Astrocyte (in vitro differentiated cells and primary cell): Measurements from ENCODE around the gene GPR75. TPM values are rescaled to one million over a fixed set of nuclear protein-coding genes. Genes with fewer than 3 reads are reported as not detected.

Experiments used
- DNase-seq: peaks from one replicate; pipeline ENCODE4 v3.0.0-alpha.2; 2010; ENCODE audit warnings: low read depth
- FAIRE-seq: peaks from 2 replicates; lab custom pipeline; 2011; peaks lifted over from hg19 to GRCh38; lab: Jason Lieb, UNC
- H2AFZ ChIP-seq: 2 replicates; pipeline ENCODE4 v1.6.0; 2012; ENCODE audit warnings: low read depth, low read length, inconsistent platforms
- H3K27ac ChIP-seq: 2 replicates; pipeline ENCODE4 v1.5.1; 2011; ENCODE audit warnings: low read depth, low read length, inconsistent platforms
- H3K27me3 ChIP-seq: 2 replicates; pipeline ENCODE4 v1.6.0; 2011; ENCODE audit warnings: low read length, inconsistent platforms; ENCODE audit not compliant: insufficient read depth
- H3K36me3 ChIP-seq: 2 replicates; pipeline ENCODE4 v1.5.1; 2011; ENCODE audit warnings: low read length, inconsistent platforms; ENCODE audit not compliant: insufficient read depth
- H3K4me1 ChIP-seq: 2 replicates; pipeline ENCODE4 v1.5.1; 2011; ENCODE audit warnings: low read length, inconsistent platforms; ENCODE audit not compliant: insufficient read depth
- H3K4me2 ChIP-seq: 2 replicates; pipeline ENCODE4 v1.6.0; 2012; ENCODE audit warnings: low read length, inconsistent platforms
- H3K4me3 ChIP-seq: 2 replicates; pipeline ENCODE4 v1.5.1; 2011; ENCODE audit warnings: low read depth, mild to moderate bottlenecking, low read length, inconsistent platforms; ENCODE audit not compliant: insufficient read depth
- H3K79me2 ChIP-seq: 2 replicates; pipeline ENCODE4 v1.6.0; 2012; ENCODE audit warnings: mild to moderate bottlenecking, low read length, inconsistent platforms; ENCODE audit not compliant: insufficient read depth
- H3K9ac ChIP-seq: 2 replicates; pipeline ENCODE4 v1.6.0; 2012; ENCODE audit warnings: mild to moderate bottlenecking, low read length, inconsistent platforms
- H3K9me3 ChIP-seq: 2 replicates; pipeline ENCODE4 v1.5.1; 2012; ENCODE audit warnings: low read depth, mild to moderate bottlenecking, low read length, inconsistent platforms; ENCODE audit not compliant: insufficient read depth
- H4K20me1 ChIP-seq: 2 replicates; pipeline ENCODE4 v1.6.0; 2012; ENCODE audit warnings: low read length, inconsistent platforms; ENCODE audit not compliant: insufficient read depth
- H3K27ac Mint-ChIP-seq: one replicate; pipeline ENCODE4 v1.8.0; 2021; ENCODE audit warnings: mild to moderate bottlenecking, mixed read lengths; ENCODE audit not compliant: unreplicated experiment
- H3K27me3 Mint-ChIP-seq: one replicate; pipeline ENCODE4 v1.8.0; 2021; ENCODE audit warnings: low read depth, mixed read lengths; ENCODE audit not compliant: unreplicated experiment
- H3K36me3 Mint-ChIP-seq: one replicate; pipeline ENCODE4 v1.8.0; 2021; ENCODE audit warnings: low read depth, mixed read lengths; ENCODE audit not compliant: unreplicated experiment
- H3K4me1 Mint-ChIP-seq: one replicate; pipeline ENCODE4 v1.8.0; 2021; ENCODE audit warnings: low read depth, mixed read lengths; ENCODE audit not compliant: unreplicated experiment
- H3K4me3 Mint-ChIP-seq: one replicate; pipeline ENCODE4 v1.8.0; 2021; ENCODE audit warnings: mild to moderate bottlenecking, moderate library complexity, mixed read lengths; ENCODE audit not compliant: unreplicated experiment
- H3K9me3 Mint-ChIP-seq: one replicate; pipeline ENCODE4 v1.8.0; 2021; ENCODE audit warnings: mild to moderate bottlenecking, mixed read lengths; ENCODE audit not compliant: unreplicated experiment
- EZH2 ChIP-seq: IDR thresholded peaks from 2 replicates; pipeline ENCODE4 v1.6.1; 2012; ENCODE audit warnings: mild to moderate bottlenecking, low read length, inconsistent platforms; ENCODE audit not compliant: insufficient read depth
- microRNA-seq: library from miRNA; unstranded; fragments of <30 nt; microRNA quantifications from one replicate; pipeline ENCODE4 v1.2.0, GENCODE V29; 2020
- total RNA-seq: library from RNA; stranded (reverse); gene quantifications from 2 replicates; pipeline ENCODE4 v1.2.1, GENCODE V29; 2021
- TF ChIP-seq, protein P1 (sequence below): IDR thresholded peaks from 2 replicates; pipeline ENCODE4 v1.5.1; 2011; ENCODE audit warnings: low read depth, mild to moderate bottlenecking, inconsistent platforms, low read length, moderate library complexity; ENCODE audit not compliant: insufficient read depth

GPR75 gene
- total RNA-seq, 1 donor from 2014 or later = 5.0 TPM

DNA sequence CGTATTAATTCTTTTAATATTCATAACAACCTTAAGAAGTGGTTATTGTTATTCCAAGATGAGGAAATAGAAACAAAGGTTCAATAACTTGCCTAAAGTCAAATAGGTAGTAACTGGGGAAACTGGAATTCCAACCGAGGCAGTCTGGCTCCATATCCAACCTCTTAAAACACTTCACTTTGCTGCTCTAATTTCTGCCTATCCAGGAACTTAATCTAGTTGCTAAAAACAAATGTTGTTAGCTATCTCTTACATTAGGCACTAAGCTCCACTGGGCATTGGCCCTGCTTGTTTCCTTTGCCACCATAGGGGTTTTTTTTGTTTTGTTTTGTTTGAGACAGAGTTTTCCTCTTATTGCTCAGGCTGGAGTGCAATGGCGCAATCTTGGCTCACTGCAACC is 48.2 kb downstream of the GPR75 start:
- no peak overlapping the region for H3K27ac Mint-ChIP-seq
- no peak for TF ChIP-seq EZH2
- TF ChIP-seq, protein P1, sequence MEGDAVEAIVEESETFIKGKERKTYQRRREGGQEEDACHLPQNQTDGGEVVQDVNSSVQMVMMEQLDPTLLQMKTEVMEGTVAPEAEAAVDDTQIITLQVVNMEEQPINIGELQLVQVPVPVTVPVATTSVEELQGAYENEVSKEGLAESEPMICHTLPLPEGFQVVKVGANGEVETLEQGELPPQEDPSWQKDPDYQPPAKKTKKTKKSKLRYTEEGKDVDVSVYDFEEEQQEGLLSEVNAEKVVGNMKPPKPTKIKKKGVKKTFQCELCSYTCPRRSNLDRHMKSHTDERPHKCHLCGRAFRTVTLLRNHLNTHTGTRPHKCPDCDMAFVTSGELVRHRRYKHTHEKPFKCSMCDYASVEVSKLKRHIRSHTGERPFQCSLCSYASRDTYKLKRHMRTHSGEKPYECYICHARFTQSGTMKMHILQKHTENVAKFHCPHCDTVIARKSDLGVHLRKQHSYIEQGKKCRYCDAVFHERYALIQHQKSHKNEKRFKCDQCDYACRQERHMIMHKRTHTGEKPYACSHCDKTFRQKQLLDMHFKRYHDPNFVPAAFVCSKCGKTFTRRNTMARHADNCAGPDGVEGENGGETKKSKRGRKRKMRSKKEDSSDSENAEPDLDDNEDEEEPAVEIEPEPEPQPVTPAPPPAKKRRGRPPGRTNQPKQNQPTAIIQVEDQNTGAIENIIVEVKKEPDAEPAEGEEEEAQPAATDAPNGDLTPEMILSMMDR = no peak

More for the DNA sequence above, 48.2 kb downstream of the GPR75 start:
- no peak overlapping the region for H3K4me2 ChIP-seq
- H2AFZ ChIP-seq = no peak overlapping the region
- no peak overlapping the region for H3K27ac ChIP-seq
- peaks cover 3% of the 10 kb centered on the region for H4K20me1 ChIP-seq
- no peaks in the 10 kb centered on the region for H3K4me1 ChIP-seq
- no peaks in the 10 kb centered on the region for H3K79me2 ChIP-seq
- no peak overlapping the region for H3K4me3 ChIP-seq
- Mint-ChIP-seq H3K9me3 (no peaks in the 10 kb centered on the region), H3K4me3 (no peak overlapping the region), H3K27me3 (no peaks in the 10 kb centered on the region), H3K4me1 (no peaks in the 10 kb centered on the region), H3K36me3 (peaks cover 5% of the 10 kb centered on the region)
- FAIRE-seq (no peak), DNase-seq (no peak)
- H3K9ac ChIP-seq = no peak overlapping the region
- no peaks in the 10 kb centered on the region for H3K27me3 ChIP-seq
- H3K9me3 ChIP-seq = no peaks in the 10 kb centered on the region
- peaks cover 56% of the 10 kb centered on the region for H3K36me3 ChIP-seq

Small RNA genes lying within 50 kb of the gene (microRNA-seq; reads per million reads assigned to microRNA genes)
- gene MIR3682 = 1.1 reads per million

Other genes starting within 250 kb of the GPR75 start
- gene CHAC2, start 92.2 kb downstream of the GPR75 start, total RNA-seq = 3.1 and 3.6 TPM in 2 replicates
- gene ASB3, start 73.0 kb downstream of the GPR75 start, total RNA-seq = 24.6 and 26.4 TPM in 2 replicates
- 54.2 and 60.7 TPM in 2 replicates for gene ERLEC1, start 72.9 kb downstream of the GPR75 start, total RNA-seq
- 101 and 110 TPM in 2 replicates for gene PSME4, start 111.0 kb upstream of the GPR75 start, total RNA-seq